8988T (cell line): ENCODE data around the gene STEAP1.
"Not testable (repeated sequence)": the region's sequence is repeated elsewhere in the genome, so short reads cannot be mapped to it uniquely, and the experiment has no call there.

ENCODE experiments used
- DNase-seq: peaks from one replicate; pipeline ENCODE4 v3.0.0; 2011

STEAP1 gene

GRCh38 chr7:90175667-90176066 lies 21.4 kb downstream of the STEAP1 start:
- DNase-seq, result no peak

GRCh38 chr7:90176195-90176594 lies 21.9 kb downstream of the STEAP1 start:
- DNase-seq, result no peak

DNA sequence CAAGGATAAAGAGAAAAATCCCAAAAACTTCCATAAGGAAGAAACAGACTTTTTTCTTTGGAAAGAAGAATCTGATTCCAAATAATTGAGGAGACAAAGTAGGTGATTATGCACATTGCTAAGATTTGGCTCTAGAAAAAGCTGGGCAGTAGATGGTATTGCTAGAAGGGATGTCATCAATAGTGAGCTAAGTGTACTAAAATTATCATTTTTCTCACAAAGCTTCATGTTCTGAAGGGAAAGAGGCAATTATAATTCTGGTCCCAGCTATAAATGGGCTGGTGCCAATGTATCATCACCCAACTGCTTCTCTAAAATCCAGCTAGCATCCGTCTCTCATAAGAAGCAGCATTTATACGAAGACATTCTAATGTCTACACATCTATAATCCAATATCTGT lies 23.9 kb downstream of the STEAP1 start:
- DNase-seq, result no peak

- no peak for DNase-seq
Observed at GRCh38 chr7:90178679-90179278, 24.5 kb downstream of the STEAP1 start.

DNA sequence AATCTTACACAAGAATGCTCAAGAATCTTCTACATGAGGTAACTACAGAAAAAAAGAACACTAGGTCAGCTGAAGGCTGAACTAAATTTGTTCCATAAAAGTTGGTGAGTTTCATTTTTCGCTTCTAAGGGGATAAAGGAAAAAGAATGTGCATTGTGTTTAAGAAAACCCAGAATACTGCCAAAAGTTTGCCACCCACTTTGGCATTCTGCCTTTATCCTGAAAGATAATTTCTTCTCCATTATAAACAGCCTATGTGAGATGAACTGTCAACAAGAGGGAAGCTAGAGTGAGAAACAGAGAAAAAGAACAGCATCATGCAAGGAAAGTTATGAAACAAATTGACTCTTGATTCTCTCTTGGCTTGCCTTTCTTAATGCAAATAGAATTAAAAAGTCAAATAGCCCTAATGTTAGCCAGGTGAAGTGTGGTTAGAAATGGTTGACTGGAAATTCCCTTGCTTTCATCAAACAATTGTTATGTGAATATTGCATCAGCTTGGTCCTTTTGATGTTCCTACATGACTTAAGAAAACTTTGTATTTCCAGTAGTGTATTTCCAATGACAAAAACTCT lies 25.8 kb downstream of the STEAP1 start:
- no peak for DNase-seq

DNA sequence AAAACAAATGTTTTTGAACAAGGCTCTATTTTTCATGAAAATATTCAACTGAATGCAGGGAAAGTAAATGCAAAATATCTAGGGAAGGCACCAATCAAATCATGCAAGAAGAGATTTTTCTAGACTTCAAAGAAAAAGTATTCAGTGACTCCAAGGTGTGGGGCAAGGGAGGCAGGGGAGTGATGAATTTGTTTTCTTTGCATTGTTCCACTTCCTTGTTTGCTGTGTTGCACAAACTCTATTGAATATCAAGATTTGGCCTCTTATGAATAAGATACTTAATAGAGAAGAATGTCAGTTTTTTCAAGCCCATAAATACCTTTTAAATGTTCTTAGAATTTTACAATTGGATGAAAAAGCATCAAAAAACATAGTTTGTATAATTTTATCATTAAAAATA lies 26.4 kb downstream of the STEAP1 start:
- no peak for DNase-seq

GRCh38 chr7:90181485-90181884 lies 27.2 kb downstream of the STEAP1 start:
- DNase-seq, result no peak

GRCh38 chr7:90186290-90186689 lies 32.0 kb downstream of the STEAP1 start:
- not testable (repeated sequence) for DNase-seq

DNA sequence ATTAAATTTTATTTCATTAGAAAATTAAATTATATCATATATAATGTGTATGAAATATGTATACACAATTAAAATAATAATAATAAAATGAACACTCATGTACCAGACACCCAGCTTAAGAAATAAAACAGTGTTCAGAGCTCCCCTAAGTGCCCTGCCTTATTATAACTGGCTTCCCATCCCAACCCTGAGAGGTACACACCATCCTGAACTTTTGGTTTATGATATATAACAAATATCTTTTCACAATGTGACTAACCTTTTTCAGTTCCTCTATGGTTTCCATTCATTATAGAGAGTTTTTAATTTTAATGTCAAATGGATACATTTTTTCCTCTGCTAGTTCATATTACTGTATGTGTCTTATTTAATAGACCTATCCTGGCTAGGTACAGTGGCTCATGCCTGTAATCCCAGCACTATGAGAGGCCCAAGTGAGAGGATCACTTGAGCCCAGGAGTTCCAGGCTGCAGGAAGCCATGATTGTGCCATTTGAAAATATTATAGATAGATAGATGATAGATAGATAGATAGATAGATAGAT lies 33.3 kb downstream of the STEAP1 start:
- DNase-seq, result no peak

DNA sequence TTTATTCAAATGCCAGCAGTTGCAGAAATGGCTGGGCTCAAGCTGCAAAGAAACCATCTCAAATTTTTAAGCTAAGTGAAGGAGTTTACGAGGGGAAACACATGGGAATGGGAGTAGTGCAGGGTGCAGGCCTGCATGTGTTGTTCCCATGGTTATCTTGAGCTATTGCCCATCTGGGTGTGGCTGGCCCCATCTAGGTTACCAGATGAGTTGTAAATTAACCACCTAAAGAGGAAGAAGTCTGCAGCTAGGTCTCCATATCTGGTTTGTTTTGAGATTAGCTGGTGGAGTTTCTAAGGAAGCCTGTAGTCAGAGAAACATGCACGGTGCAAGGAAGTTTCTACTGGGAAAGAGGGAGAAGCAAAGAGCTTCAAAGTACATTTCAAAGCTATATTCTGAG lies 34.0 kb downstream of the STEAP1 start:
- DNase-seq, result no peak

- DNase-seq, result no peak
Observed at GRCh38 chr7:90190995-90191394, 36.7 kb downstream of the STEAP1 start.

DNA sequence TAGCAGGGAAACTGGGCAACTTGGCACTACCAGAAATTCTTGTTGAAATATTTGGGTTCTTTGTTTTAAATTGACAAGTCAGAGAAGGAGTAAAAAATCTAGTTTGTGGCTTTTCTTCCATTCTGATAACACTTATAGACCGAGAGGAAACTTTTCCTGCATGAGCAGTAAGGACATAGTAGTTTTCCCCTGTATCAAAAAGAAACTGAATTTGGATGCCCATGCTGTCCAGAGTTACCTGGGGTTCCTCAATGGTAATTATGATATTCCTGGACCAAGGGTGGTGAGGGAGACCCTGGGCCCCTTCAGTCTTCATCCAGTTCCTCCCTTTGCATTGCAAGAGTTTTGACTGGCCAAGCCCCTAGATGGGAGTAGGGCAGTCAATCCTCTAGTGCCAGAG lies 37.4 kb downstream of the STEAP1 start:
- DNase-seq, result no peak

DNA sequence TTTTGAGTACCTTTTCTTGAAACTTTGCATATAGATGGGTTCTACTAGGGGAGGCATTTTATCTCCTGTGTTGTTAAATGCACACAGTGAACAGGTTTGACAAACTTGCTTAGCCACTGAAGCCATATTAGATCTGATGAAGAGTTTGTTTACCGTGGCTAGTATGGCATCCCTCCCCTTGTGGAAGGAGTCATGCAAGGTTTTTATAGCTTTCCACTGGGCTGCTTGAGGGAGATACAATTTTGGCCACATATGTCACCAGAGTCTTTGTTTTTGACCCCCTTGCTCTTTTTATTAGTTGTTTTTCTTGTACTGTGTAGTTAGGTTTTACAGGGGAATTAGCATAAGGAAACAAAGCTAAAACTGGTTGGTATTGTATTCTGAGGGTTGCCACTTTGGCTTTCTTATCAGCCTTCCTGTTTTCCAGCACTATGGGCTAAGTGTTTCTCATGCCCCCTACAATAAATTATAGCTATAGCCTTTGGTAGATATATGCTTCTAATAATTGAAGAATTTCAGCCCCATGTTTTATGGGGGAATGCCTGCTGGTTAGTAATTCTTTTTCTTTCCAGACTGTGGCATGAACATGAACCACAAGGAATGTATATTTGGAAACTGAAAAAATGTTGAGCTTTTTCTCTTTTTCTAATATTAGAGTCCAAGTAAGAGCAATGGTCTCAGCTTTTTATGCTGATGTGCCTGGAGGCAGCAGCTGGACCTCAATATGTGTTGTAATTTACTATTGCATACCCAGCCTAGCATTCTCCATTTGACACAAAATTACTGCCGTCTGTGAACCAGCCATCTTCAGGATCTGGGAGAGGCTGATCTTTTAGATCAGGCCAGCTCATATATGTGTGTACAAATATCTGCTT lies 38.8 kb downstream of the STEAP1 start:
- DNase-seq, result no peak

GRCh38 chr7:90194911-90195809 lies 40.9 kb downstream of the STEAP1 start:
- DNase-seq, result no peak

DNA sequence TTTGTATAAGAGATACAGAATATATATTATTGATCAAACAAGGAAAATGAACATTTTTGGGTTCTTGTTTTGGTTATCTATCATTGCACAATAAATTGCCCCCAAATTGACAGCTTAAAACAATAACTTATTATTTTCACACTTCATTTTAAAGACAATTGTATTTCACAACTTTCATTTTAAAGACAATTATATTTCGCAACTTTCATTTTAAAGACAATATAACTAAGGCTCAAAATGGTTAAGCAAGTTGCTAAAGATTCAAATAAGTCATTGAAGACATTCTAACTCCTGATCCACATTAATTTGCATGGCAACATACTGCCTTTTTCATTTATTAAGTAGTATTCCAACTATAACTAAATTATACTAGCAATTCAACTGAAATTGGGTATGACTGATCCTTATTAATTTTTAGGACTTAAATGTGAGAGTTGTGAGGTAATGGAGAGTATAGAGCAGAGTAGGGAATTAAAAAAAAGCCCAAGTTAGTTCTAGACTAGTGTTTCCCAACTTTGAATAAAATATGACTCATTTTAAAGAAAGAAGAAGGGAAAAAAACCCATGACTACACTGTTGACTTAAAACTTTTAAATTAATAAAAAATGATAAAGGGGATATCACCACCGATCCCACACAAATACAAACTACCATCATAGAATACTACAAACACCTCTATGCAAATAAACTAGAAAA lies 47.4 kb downstream of the STEAP1 start:
- DNase-seq, result no peak

- no peak for DNase-seq
Observed at GRCh38 chr7:90207956-90208355, 53.7 kb downstream of the STEAP1 start.

DNA sequence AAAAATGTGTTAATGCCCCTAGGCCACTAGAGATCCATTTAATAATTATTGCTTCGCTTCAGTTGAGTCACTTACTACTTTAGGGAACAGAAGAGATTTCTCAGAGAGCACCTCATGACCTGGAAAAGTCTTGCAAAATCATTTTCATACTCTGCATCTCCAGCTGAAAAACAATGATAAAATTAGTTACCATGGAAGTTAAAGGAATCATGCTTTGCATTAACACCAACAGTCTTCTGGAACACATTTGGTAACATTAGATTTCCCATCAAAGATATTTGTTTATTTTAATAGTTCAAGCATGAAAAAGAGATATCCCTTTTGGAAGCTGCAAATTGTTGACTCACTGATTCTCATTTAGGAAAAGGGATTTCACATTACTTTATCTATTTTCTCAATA lies 55.5 kb downstream of the STEAP1 start:
- DNase-seq, result no peak

- DNase-seq, result no peak
Observed at GRCh38 chr7:90210475-90210874, 56.2 kb downstream of the STEAP1 start.

DNA sequence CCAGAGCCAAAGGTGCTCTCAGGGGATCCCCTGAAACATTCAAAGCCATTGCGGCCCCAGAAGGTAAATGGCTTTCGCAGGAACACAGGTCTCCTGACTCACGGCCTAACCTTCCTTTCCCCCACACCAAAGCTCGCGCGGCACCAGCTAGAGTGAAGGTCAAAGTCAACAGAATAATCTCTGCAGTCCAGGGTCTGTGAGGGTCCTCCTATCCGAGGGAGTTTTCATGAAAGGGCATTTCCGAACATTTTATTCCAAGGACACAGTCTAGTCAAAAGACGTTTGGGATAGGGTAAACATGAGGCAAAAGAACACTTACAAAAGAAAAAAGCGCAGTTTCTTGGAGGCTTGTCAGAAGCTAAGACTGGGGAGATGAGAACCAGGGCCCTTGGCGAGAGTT lies 56.7 kb downstream of the STEAP1 start:
- no peak for DNase-seq

DNA sequence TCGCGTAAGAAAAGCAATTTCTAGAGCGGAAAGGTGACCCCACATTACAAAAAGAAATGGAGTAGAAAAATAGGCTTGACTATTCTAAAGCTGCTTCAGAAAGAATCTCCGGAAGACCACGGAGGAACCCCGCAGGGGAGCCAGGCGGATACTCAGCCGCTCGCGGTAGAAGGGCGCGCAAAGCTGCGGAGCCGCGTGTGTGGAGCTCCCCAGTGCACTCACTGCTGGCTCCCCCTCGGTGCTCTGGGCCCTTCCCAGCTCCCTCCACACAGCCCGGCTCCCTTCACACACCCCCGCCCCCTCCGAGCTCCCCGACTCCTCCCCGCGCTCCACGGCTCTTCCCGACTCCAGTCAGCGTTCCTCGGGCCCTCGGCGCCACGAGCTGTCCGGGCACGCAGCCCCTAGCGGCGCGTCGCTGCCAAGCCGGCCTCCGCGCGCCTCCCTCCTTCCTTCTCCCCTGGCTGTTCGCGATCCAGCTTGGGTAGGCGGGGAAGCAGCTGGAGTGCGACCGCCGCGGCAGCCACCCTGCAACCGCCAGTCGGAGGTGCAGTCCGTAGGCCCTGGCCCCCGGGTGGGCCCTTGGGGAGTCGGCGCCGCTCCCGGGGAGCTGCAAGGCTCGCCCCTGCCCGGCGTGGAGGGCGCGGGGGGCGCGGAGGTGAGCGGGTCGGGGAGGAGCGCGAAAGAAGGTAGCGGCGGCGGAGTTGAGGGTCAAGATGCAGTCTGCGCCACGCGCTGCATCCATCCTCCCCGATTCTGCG lies 57.3 kb downstream of the STEAP1 start, which contains the start of gene STEAP2:
STEAP2 (plus strand) TSS at position 350 of the 758 bp plus-strand sequence. CDS start 13,343 bp downstream, outside the sequence.
- DNase-seq, result peak; percentile 46

DNA sequence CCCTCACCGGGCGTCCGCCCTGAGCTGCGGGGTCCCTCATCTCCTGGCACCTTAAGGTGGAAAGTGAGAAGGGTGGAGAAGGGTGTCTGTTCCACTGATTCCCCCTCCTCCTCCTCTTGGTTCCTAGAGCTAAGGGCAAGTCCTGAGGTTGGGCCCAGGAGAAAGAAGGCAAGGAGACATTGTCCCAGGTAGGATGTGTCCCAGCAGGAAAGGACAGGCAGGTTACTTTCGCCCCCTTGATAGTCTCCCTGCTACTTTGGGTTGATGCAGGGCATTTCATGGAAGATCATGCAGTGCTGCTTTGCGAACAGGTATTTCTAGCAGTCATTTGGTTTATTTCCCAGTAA lies 57.9 kb downstream of the STEAP1 start:
- DNase-seq, result no peak
